Mesendoderm (in vitro differentiated cells): ENCODE data around the gene ARID3B.

ENCODE experiments used
- DNase-seq: peaks from one replicate; pipeline ENCODE4 v3.0.0; 2013
- H2AK5ac ChIP-seq: 2 replicates; pipeline ENCODE4 v1.6.1; 2013; ENCODE audit warnings: low read length, inconsistent platforms
- H2BK120ac ChIP-seq: 2 replicates; pipeline ENCODE4 v1.6.1; 2013; ENCODE audit warnings: low read depth, mild to moderate bottlenecking, low read length, moderate library complexity, mixed read lengths
- H2BK15ac ChIP-seq: replicated peaks from 2 replicates; pipeline ENCODE4 v1.6.1; 2013; ENCODE audit warnings: low read depth, mild to moderate bottlenecking, moderate library complexity
- H2BK5ac ChIP-seq: 2 replicates; pipeline ENCODE4 v1.6.1; 2013; ENCODE audit warnings: low read length, inconsistent platforms
- H3K18ac ChIP-seq: 2 replicates; pipeline ENCODE4 v1.6.1; 2013; ENCODE audit warnings: mild to moderate bottlenecking, low read length, mixed read lengths
- H3K23ac ChIP-seq: one replicate; pipeline ENCODE4 v1.6.1; 2013; ENCODE audit warnings: low read length
- H3K27ac ChIP-seq: 2 replicates; pipeline ENCODE4 v1.5.1; 2013; ENCODE audit warnings: low read depth, mild to moderate bottlenecking, inconsistent platforms, low read length, moderate library complexity
- H3K27me3 ChIP-seq: 2 replicates; pipeline ENCODE4 v1.6.1; 2013; ENCODE audit warnings: low read length, control low read depth, mild to moderate bottlenecking, inconsistent platforms; ENCODE audit not compliant: insufficient read depth, poor library complexity
- H3K36me3 ChIP-seq: 2 replicates; pipeline ENCODE4 v1.6.1; 2013; ENCODE audit warnings: low read length, inconsistent platforms; ENCODE audit not compliant: control insufficient read depth, insufficient read depth
- H3K4ac ChIP-seq: one replicate; pipeline ENCODE4 v1.6.1; 2013; ENCODE audit warnings: low read depth, mild to moderate bottlenecking, low read length, moderate library complexity
- H3K4me1 ChIP-seq: 2 replicates; pipeline ENCODE4 v1.6.1; 2013; ENCODE audit warnings: low read depth, low read length, inconsistent platforms; ENCODE audit not compliant: control insufficient read depth
- H3K4me2 ChIP-seq: 2 replicates; pipeline ENCODE4 v1.6.1; 2013; ENCODE audit warnings: low read length
- H3K4me3 ChIP-seq: 2 replicates; pipeline ENCODE4 v1.5.1; 2013; ENCODE audit warnings: mild to moderate bottlenecking, low read length
- H3K56ac ChIP-seq: one replicate; pipeline ENCODE4 v1.6.1; 2013; ENCODE audit warnings: low read length
- H3K79me1 ChIP-seq: 2 replicates; pipeline ENCODE4 v1.6.1; 2013; ENCODE audit warnings: low read length, inconsistent platforms
- H3K79me2 ChIP-seq: 2 replicates; pipeline ENCODE4 v1.6.1; 2013; ENCODE audit warnings: mild to moderate bottlenecking, low read length; ENCODE audit not compliant: control insufficient read depth, insufficient read depth
- H3K9ac ChIP-seq: 2 replicates; pipeline ENCODE4 v1.6.1; 2013; ENCODE audit warnings: low read length, inconsistent platforms
- H4K5ac ChIP-seq: one replicate; pipeline ENCODE4 v1.6.1; 2013; ENCODE audit warnings: low read length
- H4K8ac ChIP-seq: one replicate; pipeline ENCODE4 v1.6.1; 2013; ENCODE audit warnings: low read depth, mild to moderate bottlenecking, control low read depth, low read length, moderate library complexity
- WGBS: extraction: QIAGEN DNeasy Blood & Tissue Kit; methylation state at CpG from one replicate; pipeline ENCODE4 v1.1.7; 2013; ENCODE audit warnings: low lambda C conversion rate, missing lambda C conversion rate; ENCODE audit not compliant: insufficient coverage; ENCODE audit errors: extremely low coverage; 5-methylcytosine and 5-hydroxymethylcytosine counted together

Gene ARID3B

GRCh38 chr15:74542166-74543042, 1.4 kb downstream of the ARID3B start:
- H3K36me3 ChIP-seq = peaks cover 6% of the 10 kb centered on the region
- no peak overlapping the region for H4K8ac ChIP-seq
- H2AK5ac ChIP-seq = no peak overlapping the region
- WGBS = no CpG with 5 or more reads among the region's 8 CpGs
- no peak overlapping the region for H3K23ac ChIP-seq
- H2BK5ac ChIP-seq = no peak overlapping the region
- H3K4me3 ChIP-seq = peak overlapping the region; percentile 57
- no peak overlapping the region for H2BK120ac ChIP-seq
- H3K4ac ChIP-seq = no peak overlapping the region
- peak; percentile 51 for DNase-seq
- peak overlapping the region; percentile 61 for H3K4me2 ChIP-seq
- H3K56ac ChIP-seq = peak overlapping the region; percentile 82
- no peak overlapping the region for H4K5ac ChIP-seq
- H3K18ac ChIP-seq = no peak overlapping the region
- H3K27me3 ChIP-seq = no peaks in the 10 kb centered on the region
- H3K4me1 ChIP-seq = peaks cover 4% of the 10 kb centered on the region
- peaks cover 54% of the 10 kb centered on the region for H3K79me2 ChIP-seq
- no peak overlapping the region for H2BK15ac ChIP-seq
- no peak overlapping the region for H3K27ac ChIP-seq
- peaks cover 7% of the 10 kb centered on the region for H3K79me1 ChIP-seq
- peak overlapping the region; percentile 92 for H3K9ac ChIP-seq

GRCh38 chr15:74543043-74543422, 2.0 kb downstream of the ARID3B start:
- no peak overlapping the region for H3K4ac ChIP-seq
- no peak overlapping the region for H3K18ac ChIP-seq
- H2BK120ac ChIP-seq = no peak overlapping the region
- H2BK15ac ChIP-seq = no peak overlapping the region
- DNase-seq = no peak
- H2AK5ac ChIP-seq = no peak overlapping the region
- H3K27me3 ChIP-seq = no peaks in the 10 kb centered on the region
- peak overlapping the region; percentile 82 for H3K56ac ChIP-seq
- H3K36me3 ChIP-seq = peaks cover 6% of the 10 kb centered on the region
- H3K4me3 ChIP-seq = peak overlapping the region; percentile 10
- peaks cover 9% of the 10 kb centered on the region for H3K79me1 ChIP-seq
- no peak overlapping the region for H3K27ac ChIP-seq
- peaks cover 4% of the 10 kb centered on the region for H3K4me1 ChIP-seq
- peak overlapping the region; percentile 52 for H3K4me2 ChIP-seq
- H3K79me2 ChIP-seq = peaks cover 60% of the 10 kb centered on the region
- no peak overlapping the region for H3K23ac ChIP-seq
- WGBS = no CpG with 5 or more reads among the region's 3 CpGs
- H2BK5ac ChIP-seq = no peak overlapping the region
- peak overlapping the region; percentile 66 for H3K9ac ChIP-seq
- no peak overlapping the region for H4K5ac ChIP-seq
- no peak overlapping the region for H4K8ac ChIP-seq

- H3K4me3 ChIP-seq = no peak overlapping the region
Measured at GRCh38 chr15:74543583-74543982, 2.6 kb downstream of the ARID3B start.

GRCh38 chr15:74545086-74545485, 4.1 kb downstream of the ARID3B start:
- no peak overlapping the region for H2BK5ac ChIP-seq
- H3K79me2 ChIP-seq = peaks cover 77% of the 10 kb centered on the region

More at GRCh38 chr15:74543583-74543982, 2.6 kb downstream of the ARID3B start:
- H3K4me1 ChIP-seq = peaks cover 5% of the 10 kb centered on the region
- no peak overlapping the region for H2BK120ac ChIP-seq
- H3K18ac ChIP-seq = no peak overlapping the region
- no peaks in the 10 kb centered on the region for H3K27me3 ChIP-seq
- no peak overlapping the region for H3K56ac ChIP-seq
- no peak overlapping the region for H3K4me2 ChIP-seq
- H3K9ac ChIP-seq = no peak overlapping the region
- H2BK5ac ChIP-seq = no peak overlapping the region
- no peak overlapping the region for H4K5ac ChIP-seq
- WGBS = no CpG with 5 or more reads among the region's 3 CpGs
- H3K23ac ChIP-seq = no peak overlapping the region
- H2AK5ac ChIP-seq = no peak overlapping the region
- peaks cover 14% of the 10 kb centered on the region for H3K79me1 ChIP-seq
- no peak overlapping the region for H2BK15ac ChIP-seq
- H4K8ac ChIP-seq = no peak overlapping the region
- no peak for DNase-seq
- H3K4ac ChIP-seq = no peak overlapping the region
- peaks cover 66% of the 10 kb centered on the region for H3K79me2 ChIP-seq
- H3K36me3 ChIP-seq = peaks cover 7% of the 10 kb centered on the region
- H3K27ac ChIP-seq = no peak overlapping the region

GRCh38 chr15:74545776-74546656, 5.0 kb downstream of the ARID3B start:
- DNase-seq = no peak
- H2BK5ac ChIP-seq = no peak overlapping the region
- no peak overlapping the region for H4K5ac ChIP-seq
- H3K79me2 ChIP-seq = peaks cover 86% of the 10 kb centered on the region
- no peak overlapping the region for H4K8ac ChIP-seq
- no peak overlapping the region for H2BK120ac ChIP-seq
- H3K27ac ChIP-seq = no peak overlapping the region
- no peak overlapping the region for H3K9ac ChIP-seq
- H3K18ac ChIP-seq = no peak overlapping the region
- no peak overlapping the region for H2BK15ac ChIP-seq
- peaks cover 15% of the 10 kb centered on the region for H3K79me1 ChIP-seq
- H3K4me1 ChIP-seq = peaks cover 7% of the 10 kb centered on the region
- H3K23ac ChIP-seq = no peak overlapping the region
- H3K56ac ChIP-seq = no peak overlapping the region
- no peak overlapping the region for H3K4me3 ChIP-seq
- peaks cover 8% of the 10 kb centered on the region for H3K36me3 ChIP-seq
- H2AK5ac ChIP-seq = no peak overlapping the region
- WGBS = no CpG with 5 or more reads among the region's 23 CpGs
- no peak overlapping the region for H3K4me2 ChIP-seq
- no peak overlapping the region for H3K4ac ChIP-seq
- H3K27me3 ChIP-seq = no peaks in the 10 kb centered on the region

More at GRCh38 chr15:74545086-74545485, 4.1 kb downstream of the ARID3B start:
- H2BK15ac ChIP-seq = no peak overlapping the region
- H3K56ac ChIP-seq = no peak overlapping the region
- no peak overlapping the region for H3K4ac ChIP-seq
- no peak overlapping the region for H2BK120ac ChIP-seq
- H3K23ac ChIP-seq = no peak overlapping the region
- DNase-seq = no peak
- peaks cover 15% of the 10 kb centered on the region for H3K79me1 ChIP-seq
- no peaks in the 10 kb centered on the region for H3K27me3 ChIP-seq
- H3K4me1 ChIP-seq = peaks cover 7% of the 10 kb centered on the region
- H3K27ac ChIP-seq = no peak overlapping the region
- H3K4me2 ChIP-seq = no peak overlapping the region
- H3K4me3 ChIP-seq = no peak overlapping the region
- H4K5ac ChIP-seq = no peak overlapping the region
- no peak overlapping the region for H3K18ac ChIP-seq
- no peak overlapping the region for H2AK5ac ChIP-seq
- peaks cover 8% of the 10 kb centered on the region for H3K36me3 ChIP-seq
- H4K8ac ChIP-seq = no peak overlapping the region
- no peak overlapping the region for H3K9ac ChIP-seq
